ENCODE results near the gene TXNL1.
"Not testable (repeated sequence)": the region's sequence is repeated elsewhere in the genome, so short reads cannot be mapped to it uniquely, and the experiment has no call there.

The TXNL1 gene

GRCh38 chr18:56659111-56659510 lies 20.7 kb upstream of the TXNL1 start:
- H3K9me3 ChIP-seq (ENCODE audit: control insufficient read depth, low read depth, low read length): no peaks in the 10 kb centered on the region
- no peaks in the 10 kb centered on the region for H3K36me3 ChIP-seq (ENCODE audit: control insufficient read depth, low read depth, low read length)
- H3K27ac ChIP-seq (ENCODE audit: low read length): no peak overlapping the region
- no peak overlapping the region for H3K9ac ChIP-seq (ENCODE audit: low read length)
- no peaks in the 10 kb centered on the region for H3K27me3 ChIP-seq (ENCODE audit: control insufficient read depth, insufficient read depth, low read length)
- no peak overlapping the region for H3K4me3 ChIP-seq (ENCODE audit: low read length)
- no peaks in the 10 kb centered on the region for H3K4me1 ChIP-seq (ENCODE audit: control insufficient read depth, low read depth, low read length)

DNA sequence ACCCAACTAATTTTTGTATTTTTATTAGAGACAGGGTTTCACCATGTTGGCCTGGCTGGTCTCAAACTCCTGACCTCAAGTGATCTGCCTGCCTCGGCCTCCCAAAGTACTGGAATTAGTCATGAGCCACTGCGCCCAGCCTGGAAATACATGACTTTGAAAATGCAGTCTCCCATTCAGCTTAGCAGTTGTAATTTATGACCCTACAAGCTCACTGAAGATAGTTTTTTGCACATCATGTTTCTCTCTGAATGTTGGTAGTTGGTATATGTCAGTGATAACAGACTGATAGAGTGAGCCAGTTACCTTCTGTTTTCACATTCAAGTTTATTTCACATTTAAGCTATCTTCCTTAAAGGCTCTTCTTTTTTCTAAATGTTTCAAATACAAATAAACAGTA lies 19.9 kb upstream of the TXNL1 start:
- no peaks in the 10 kb centered on the region for H3K9me3 ChIP-seq (ENCODE audit: control insufficient read depth, low read depth, low read length)
- H3K4me3 ChIP-seq (ENCODE audit: low read length): no peak overlapping the region
- H3K4me1 ChIP-seq (ENCODE audit: control insufficient read depth, low read depth, low read length): no peaks in the 10 kb centered on the region
- no peaks in the 10 kb centered on the region for H3K36me3 ChIP-seq (ENCODE audit: control insufficient read depth, low read depth, low read length)
- H3K9ac ChIP-seq (ENCODE audit: low read length): no peak overlapping the region
- H3K27me3 ChIP-seq (ENCODE audit: control insufficient read depth, insufficient read depth, low read length): no peaks in the 10 kb centered on the region
- no peak overlapping the region for H3K27ac ChIP-seq (ENCODE audit: low read length)

- not testable (repeated sequence) for H3K9me3 ChIP-seq (ENCODE audit: control insufficient read depth, low read depth, low read length); H3K9ac ChIP-seq (ENCODE audit: low read length); H3K4me3 ChIP-seq (ENCODE audit: low read length); H3K36me3 ChIP-seq (ENCODE audit: control insufficient read depth, low read depth, low read length); H3K27ac ChIP-seq (ENCODE audit: low read length); H3K27me3 ChIP-seq (ENCODE audit: control insufficient read depth, insufficient read depth, low read length); H3K4me1 ChIP-seq (ENCODE audit: control insufficient read depth, low read depth, low read length)
Observed at GRCh38 chr18:56654280-56654679, 15.9 kb upstream of the TXNL1 start.

GRCh38 chr18:56652802-56653201 lies 14.4 kb upstream of the TXNL1 start:
- H3K27ac ChIP-seq (ENCODE audit: low read length): no peak overlapping the region
- H3K4me1 ChIP-seq (ENCODE audit: control insufficient read depth, low read depth, low read length): peaks cover 4% of the 10 kb centered on the region
- H3K36me3 ChIP-seq (ENCODE audit: control insufficient read depth, low read depth, low read length): no peaks in the 10 kb centered on the region
- no peak overlapping the region for H3K9ac ChIP-seq (ENCODE audit: low read length)
- H3K9me3 ChIP-seq (ENCODE audit: control insufficient read depth, low read depth, low read length): no peaks in the 10 kb centered on the region
- no peak overlapping the region for H3K4me3 ChIP-seq (ENCODE audit: low read length)
- H3K27me3 ChIP-seq (ENCODE audit: control insufficient read depth, insufficient read depth, low read length): no peaks in the 10 kb centered on the region

GRCh38 chr18:56651771-56652092 lies 13.3 kb upstream of the TXNL1 start:
- Histone ChIP-seq H3K36me3 (ENCODE audit: control insufficient read depth, low read depth, low read length) (no peaks in the 10 kb centered on the region), H3K4me3 (ENCODE audit: low read length) (peak overlapping the region; percentile 79), H3K27ac (ENCODE audit: low read length) (no peak overlapping the region), H3K9me3 (ENCODE audit: control insufficient read depth, low read depth, low read length) (no peaks in the 10 kb centered on the region), H3K27me3 (ENCODE audit: control insufficient read depth, insufficient read depth, low read length) (no peaks in the 10 kb centered on the region), H3K4me1 (ENCODE audit: control insufficient read depth, low read depth, low read length) (peaks cover 4% of the 10 kb centered on the region), H3K9ac (ENCODE audit: low read length) (peak overlapping the region; percentile 62)

- no peaks in the 10 kb centered on the region for H3K36me3 ChIP-seq (ENCODE audit: control insufficient read depth, low read depth, low read length)
- H3K9me3 ChIP-seq (ENCODE audit: control insufficient read depth, low read depth, low read length): no peaks in the 10 kb centered on the region
- peak within 1 kb of the TSS; percentile 79 for H3K4me3 ChIP-seq (ENCODE audit: low read length)
- H3K27ac ChIP-seq (ENCODE audit: low read length): no peak within 1 kb of the TSS
- H3K9ac ChIP-seq (ENCODE audit: low read length): peak within 1 kb of the TSS; percentile 62
- peaks cover 4% of the 10 kb centered on the region for H3K4me1 ChIP-seq (ENCODE audit: control insufficient read depth, low read depth, low read length)
- H3K27me3 ChIP-seq (ENCODE audit: control insufficient read depth, insufficient read depth, low read length): no peaks in the 10 kb centered on the region
Observed at GRCh38 chr18:56650944-56651770, 12.8 kb upstream of the TXNL1 start, which contains the start of gene WDR7. WDR7 (plus strand) TSS chr18:56651359; CDS start chr18:56672516, 21,157 bp downstream.

DNA sequence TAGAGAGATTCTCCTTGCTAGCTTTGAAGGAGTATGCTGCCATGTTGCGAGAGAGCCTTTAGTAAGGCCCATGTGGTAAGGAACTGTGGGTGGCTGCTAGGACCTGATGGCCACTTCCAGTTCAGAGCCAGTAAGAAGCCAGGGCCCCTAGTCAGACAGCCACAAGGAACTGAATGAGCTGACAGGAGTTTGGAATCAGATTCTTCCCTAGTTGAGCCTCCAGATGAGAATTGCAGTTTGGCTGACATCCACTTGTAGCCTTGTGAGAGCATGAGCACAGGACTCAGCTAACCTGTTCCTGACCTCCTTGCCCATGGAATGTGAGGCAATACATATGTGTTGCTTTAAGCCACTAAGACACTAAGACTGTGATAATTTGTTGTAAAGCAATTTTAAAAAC lies 11.6 kb upstream of the TXNL1 start:
- no peak overlapping the region for H3K9ac ChIP-seq (ENCODE audit: low read length)
- H3K4me3 ChIP-seq (ENCODE audit: low read length): no peak overlapping the region

DNA sequence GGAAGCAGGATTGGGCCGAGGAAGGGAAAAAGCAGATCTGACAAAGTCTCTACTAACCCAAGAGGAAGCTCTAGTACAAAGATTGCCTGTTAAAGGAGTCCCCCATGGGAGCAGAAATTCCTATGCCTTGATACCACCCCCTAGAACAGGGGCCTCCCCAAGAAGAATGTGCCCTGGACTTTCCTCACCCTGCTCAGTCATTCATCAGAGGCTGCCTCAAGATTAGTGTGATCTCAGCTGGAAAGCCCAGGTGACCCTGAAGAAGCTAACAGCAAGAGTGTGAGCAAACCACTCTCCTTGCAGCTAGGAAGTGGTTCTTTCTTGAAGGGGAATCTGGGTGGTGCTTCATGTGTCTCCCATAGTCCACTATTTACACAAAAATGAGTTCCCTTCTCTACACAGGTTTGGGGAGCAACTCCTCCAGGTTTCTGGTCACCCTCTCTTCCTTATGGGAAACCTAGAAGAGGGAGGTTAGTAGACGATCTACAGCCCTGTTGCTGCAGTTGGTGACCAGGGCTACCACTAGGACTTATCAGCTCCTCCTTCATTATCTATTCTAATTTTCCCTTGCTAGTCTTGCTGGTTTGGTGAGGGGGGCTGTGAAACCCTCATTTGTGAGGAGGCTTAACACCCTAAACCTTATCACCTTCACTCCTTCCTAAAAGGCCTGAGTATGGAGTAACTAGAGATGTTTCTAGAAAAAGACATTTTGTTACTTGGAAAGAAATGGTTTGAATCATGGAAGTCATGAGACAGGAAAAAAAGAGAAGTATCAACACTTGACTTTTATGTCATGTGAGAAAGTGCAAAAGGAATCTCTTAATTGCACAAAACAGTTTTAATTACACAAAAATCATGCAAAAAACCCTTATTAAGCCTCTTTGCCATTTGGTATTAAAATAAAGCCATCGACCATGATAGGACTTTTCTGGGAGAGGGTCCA lies 9.8 kb upstream of the TXNL1 start:
- Histone ChIP-seq H3K4me1 (ENCODE audit: control insufficient read depth, low read depth, low read length) (peaks cover 4% of the 10 kb centered on the region), H3K9ac (ENCODE audit: low read length) (no peak overlapping the region), H3K9me3 (ENCODE audit: control insufficient read depth, low read depth, low read length) (no peaks in the 10 kb centered on the region), H3K4me3 (ENCODE audit: low read length) (no peak overlapping the region), H3K27me3 (ENCODE audit: control insufficient read depth, insufficient read depth, low read length) (no peaks in the 10 kb centered on the region), H3K27ac (ENCODE audit: low read length) (no peak overlapping the region), H3K36me3 (ENCODE audit: control insufficient read depth, low read depth, low read length) (no peaks in the 10 kb centered on the region)

More for the DNA sequence above, 11.6 kb upstream of the TXNL1 start:
- Histone ChIP-seq H3K4me1 (ENCODE audit: control insufficient read depth, low read depth, low read length) (peaks cover 4% of the 10 kb centered on the region), H3K36me3 (ENCODE audit: control insufficient read depth, low read depth, low read length) (no peaks in the 10 kb centered on the region), H3K27ac (ENCODE audit: low read length) (no peak overlapping the region), H3K9me3 (ENCODE audit: control insufficient read depth, low read depth, low read length) (no peaks in the 10 kb centered on the region), H3K27me3 (ENCODE audit: control insufficient read depth, insufficient read depth, low read length) (no peaks in the 10 kb centered on the region)

DNA sequence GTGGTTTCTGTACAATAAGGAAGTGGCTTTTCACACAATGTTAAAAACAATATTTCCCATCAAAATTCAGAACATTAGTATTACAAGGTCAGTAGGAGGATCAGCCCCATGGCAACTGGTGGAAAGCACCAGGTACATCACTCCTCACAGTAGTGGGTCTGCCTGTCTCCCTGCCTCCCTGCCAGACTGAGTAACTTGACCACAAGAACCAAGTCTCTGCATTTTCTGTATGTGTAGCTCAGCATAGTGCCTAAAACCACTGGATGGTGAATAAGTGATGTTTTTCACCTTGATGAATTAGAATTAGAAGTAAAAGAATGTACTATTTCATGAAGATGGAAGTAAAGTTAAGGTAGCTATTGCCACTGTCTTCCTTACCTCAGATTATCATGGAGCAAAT lies 8.7 kb upstream of the TXNL1 start:
- Histone ChIP-seq H3K4me1 (ENCODE audit: control insufficient read depth, low read depth, low read length) (peaks cover 4% of the 10 kb centered on the region), H3K27ac (ENCODE audit: low read length) (no peak overlapping the region), H3K9ac (ENCODE audit: low read length) (no peak overlapping the region), H3K9me3 (ENCODE audit: control insufficient read depth, low read depth, low read length) (no peaks in the 10 kb centered on the region), H3K36me3 (ENCODE audit: control insufficient read depth, low read depth, low read length) (no peaks in the 10 kb centered on the region), H3K27me3 (ENCODE audit: control insufficient read depth, insufficient read depth, low read length) (no peaks in the 10 kb centered on the region), H3K4me3 (ENCODE audit: low read length) (no peak overlapping the region)

DNA sequence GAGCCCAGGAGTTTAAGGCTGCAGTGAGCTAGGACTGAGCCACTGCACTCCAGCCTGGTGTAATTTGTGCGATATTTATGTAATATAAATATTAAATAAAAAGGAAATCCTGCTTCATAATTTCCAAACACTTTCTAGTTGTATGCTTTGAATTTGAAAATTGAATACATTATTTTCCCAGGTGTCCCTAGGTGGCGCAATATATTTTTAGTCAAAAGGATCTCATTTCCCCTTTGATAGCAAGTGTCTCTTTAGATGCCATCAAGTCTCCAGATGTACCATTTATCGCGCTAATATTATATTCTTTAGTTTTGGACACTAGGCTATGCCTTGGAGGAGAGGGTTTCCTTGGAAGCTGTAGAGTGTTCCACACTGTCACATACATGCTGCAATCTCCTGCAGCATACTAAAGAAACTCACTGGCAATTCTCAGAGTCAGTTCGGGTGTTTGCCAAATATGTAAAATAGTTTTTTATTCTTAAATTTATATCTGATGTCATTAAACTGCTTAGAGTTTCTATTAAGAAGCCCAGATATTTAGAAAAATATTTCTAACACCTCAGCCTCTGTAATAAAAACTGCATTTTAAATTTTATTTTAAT lies 7.1 kb upstream of the TXNL1 start:
- Histone ChIP-seq H3K4me3 (ENCODE audit: low read length) (no peak overlapping the region), H3K9me3 (ENCODE audit: control insufficient read depth, low read depth, low read length) (no peaks in the 10 kb centered on the region), H3K4me1 (ENCODE audit: control insufficient read depth, low read depth, low read length) (peaks cover 1% of the 10 kb centered on the region), H3K27ac (ENCODE audit: low read length) (no peak overlapping the region), H3K27me3 (ENCODE audit: control insufficient read depth, insufficient read depth, low read length) (no peaks in the 10 kb centered on the region), H3K36me3 (ENCODE audit: control insufficient read depth, low read depth, low read length) (no peaks in the 10 kb centered on the region), H3K9ac (ENCODE audit: low read length) (no peak overlapping the region)

- H3K9me3 ChIP-seq (ENCODE audit: control insufficient read depth, low read depth, low read length): no peaks in the 10 kb centered on the region
- no peak overlapping the region for H3K4me3 ChIP-seq (ENCODE audit: low read length)
- no peak overlapping the region for H3K9ac ChIP-seq (ENCODE audit: low read length)
- H3K4me1 ChIP-seq (ENCODE audit: control insufficient read depth, low read depth, low read length): peaks cover 7% of the 10 kb centered on the region
- no peaks in the 10 kb centered on the region for H3K27me3 ChIP-seq (ENCODE audit: control insufficient read depth, insufficient read depth, low read length)
- no peaks in the 10 kb centered on the region for H3K36me3 ChIP-seq (ENCODE audit: control insufficient read depth, low read depth, low read length)
- H3K27ac ChIP-seq (ENCODE audit: low read length): no peak overlapping the region
Observed at GRCh38 chr18:56643381-56643780, 5.0 kb upstream of the TXNL1 start.

All from iPS-18a (cell line).